ENCODE results near the gene RNU6-8.
A peak's percentile ranks its signal among the peaks of the same experiment; 100 is the strongest.

RNU6-8 gene

DNA sequence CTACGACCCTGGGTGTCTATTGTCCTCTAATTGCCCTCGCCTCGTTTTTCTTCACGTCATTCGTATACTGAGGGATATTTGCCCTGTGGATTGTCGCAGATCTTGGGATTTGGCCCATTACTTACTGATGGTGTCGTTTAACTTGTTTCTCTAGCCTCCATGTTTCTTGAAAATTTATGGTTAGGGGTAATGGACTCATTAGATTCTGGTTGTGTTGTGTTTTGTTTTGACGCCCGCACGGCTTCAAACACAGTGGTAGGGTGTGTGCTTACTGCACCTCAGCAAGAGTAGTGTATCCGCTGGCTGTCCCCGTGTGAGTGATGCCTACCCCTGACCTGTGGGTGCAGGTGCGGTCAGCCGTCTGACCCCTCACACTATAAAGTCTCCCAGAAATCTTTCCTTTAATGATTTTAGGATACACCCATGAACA, 874 bp upstream of the RNU6-8 start:
- no peak for DNase-seq

DNA sequence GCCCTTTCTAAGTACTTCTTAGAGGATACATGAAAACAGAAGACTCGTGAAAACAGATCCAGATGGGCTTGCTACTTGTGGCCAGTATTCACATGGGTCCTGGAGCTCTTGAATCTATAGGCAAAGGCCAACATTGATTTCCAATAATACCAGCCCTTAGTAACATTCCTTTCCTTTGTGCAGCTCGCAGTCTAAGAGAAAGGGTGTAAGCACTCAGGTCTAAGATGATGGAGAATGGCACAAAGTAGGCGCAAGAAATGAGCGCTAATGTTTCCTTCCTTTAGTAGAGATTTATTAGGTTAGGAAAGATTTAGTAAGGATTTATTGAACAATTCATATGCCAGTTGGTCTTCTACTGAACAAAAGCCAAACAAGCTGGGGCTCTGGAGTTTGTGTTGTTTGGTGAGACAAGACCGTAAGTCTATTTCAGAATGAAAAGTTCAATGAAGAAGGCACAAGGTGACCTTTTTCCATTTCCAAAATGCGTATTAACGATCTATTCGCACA, 525 bp downstream of the RNU6-8 start:
- no peak for DNase-seq

DNA sequence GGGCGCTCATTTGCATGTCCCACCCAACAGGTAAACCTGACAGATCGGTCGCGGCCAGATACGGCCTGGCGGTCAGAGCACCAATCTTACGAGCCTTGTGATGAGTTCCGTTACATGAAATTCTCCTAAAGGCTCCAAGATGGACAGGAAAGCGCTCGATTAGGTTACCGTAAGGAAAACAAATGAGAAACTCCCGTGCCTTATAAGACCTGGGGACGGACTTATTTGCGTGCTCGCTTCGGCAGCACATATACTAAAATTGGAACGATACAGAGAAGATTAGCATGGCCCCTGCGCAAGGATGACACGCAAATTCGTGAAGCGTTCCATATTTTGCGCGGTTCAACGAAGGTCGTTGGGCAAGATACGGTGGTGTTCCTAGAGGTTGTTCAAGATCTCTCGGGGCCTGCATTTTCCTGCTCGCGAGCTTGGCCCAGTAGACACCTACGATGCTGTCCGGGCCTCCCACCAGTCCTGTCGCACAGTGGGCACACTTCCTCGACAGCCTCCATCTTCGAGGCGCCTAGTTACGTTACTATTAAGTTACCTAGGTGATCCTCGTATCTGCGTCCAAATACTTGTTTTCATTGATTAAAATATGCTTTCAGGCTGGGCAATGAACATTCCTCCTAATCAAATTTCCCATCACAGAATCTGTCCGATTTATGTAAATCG, 1.1 kb downstream of the RNU6-8 start, which contains the start of gene RNU6-7:
Gene RNU6-7 (plus strand): TSS at position 230 of the 675 bp plus-strand sequence.
- peak; percentile 25 for DNase-seq

DNA sequence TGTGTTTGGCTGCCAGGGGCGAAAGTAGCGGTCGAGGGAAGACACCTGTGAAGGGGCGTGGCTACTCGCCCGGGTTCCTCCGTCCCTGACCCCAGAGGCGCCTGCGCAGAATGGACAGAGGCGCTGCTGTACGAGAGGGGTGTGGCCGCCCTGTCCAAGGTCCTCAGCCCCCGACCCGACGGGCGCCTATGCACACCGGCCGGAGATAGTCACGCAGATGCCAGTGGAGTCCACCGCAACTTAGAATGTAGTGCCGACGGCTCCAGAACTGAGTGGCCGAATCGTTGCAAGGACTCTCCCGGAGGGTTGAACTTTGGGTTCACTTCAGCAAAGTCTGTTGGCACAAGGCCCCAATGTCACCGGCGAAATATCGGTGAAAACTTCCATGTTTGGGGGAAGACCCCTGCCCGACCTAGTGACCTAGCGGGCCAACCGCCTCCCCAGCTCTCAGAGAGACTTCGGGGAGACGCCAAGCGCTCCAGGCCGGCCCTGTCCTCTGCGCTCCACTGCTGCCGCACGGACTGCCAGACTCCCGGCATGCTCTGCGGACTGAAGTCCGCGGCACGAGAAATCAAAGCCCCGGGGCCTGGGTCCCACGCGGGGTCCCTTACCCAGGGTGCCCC, 1.8 kb downstream of the RNU6-8 start:
- DNase-seq: peak; percentile 83

DNA sequence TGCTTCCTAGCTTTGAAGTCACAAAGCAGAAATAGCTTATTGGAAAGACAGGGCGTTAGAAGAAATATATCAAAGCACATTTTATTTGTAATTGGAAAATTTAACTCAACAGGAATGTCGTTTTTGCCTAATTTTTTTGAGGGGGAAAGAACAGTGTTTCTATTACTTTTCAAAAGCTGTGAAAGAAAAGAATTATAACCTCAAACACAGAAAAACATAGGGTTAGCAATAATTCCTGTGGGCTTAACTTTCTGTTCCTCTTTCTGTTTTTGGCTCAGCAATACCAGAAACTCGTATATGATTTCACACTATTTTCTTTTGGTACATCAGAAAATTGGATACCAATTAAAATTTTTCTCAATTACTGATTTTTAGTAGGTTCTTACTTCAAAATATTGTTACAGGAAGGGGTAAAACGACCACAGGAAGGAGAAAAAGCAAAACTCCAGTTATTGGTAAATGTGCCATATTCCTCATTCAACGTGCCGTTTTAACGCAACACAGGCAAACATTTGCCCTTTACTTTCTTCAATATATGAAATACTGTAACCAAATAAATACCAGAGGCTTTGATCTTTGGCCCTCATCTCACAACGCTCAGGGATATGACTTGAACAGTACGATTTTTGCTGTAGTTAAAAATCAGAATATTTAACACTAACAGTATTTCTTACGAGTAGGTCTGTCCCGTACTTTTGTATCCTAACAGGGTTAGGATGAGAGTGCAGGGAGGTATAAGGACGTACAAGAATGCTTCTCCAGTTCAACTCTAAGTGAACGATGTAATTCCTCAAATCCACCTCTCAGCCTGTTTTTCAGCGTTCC, 2.5 kb downstream of the RNU6-8 start:
- no peak for DNase-seq

DNA sequence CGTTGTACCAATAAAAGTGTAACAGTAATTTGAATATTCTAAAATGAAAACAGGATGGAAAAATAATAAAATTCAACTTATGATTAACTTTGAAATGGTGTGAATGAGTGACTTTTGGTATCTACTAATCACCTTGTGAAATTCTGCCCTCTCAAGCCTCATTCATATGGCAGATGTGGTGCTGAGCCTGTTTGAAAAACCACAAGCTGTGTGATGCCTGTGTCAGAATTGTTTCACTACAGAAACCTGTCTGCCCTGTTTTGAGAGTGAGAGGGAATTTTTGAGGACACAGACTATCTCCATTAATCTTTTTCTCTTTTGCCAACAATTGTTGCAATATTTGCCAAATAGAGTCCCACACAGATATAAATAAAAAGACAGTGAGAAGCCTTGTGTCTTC, 5.2 kb downstream of the RNU6-8 start:
- DNase-seq: no peak

DNA sequence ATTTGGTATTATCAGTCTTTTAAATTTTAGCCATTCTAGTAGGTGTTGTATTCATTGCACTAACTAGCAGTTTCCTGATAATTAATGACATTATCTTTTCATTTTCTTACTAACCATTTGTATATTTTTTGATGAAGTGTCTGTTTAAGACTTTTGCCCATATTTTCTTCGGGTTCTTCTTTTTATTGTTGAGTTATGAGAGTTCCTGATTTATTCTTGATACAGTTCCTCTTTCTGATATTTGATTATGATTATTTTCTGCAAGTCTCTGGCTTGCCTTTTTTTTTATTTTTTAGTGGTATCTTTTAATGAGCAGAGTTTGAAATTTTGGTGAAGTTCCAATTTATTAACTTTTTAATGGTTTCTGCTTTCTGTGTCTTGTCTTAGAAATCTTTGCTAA, 7.4 kb downstream of the RNU6-8 start:
- no peak for DNase-seq

DNA sequence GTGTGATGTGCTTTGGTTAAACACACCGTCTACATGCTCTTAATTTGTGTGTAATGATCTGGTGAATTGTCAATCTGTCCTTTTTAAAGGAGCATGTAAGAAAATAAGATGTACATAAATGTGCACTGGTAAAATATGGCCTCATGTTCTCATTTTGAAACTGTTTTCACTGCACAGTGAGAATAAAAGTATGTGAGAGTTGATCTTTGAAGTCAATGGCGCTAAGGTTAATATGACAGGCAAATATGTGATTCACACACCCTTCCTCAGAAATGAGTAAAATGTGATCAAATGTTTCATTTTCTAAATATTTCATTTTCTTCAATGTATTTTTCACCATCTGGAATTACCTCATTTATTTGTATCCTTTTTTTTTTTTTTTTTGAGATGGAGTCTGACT, 9.5 kb downstream of the RNU6-8 start:
- no peak for DNase-seq

DNA sequence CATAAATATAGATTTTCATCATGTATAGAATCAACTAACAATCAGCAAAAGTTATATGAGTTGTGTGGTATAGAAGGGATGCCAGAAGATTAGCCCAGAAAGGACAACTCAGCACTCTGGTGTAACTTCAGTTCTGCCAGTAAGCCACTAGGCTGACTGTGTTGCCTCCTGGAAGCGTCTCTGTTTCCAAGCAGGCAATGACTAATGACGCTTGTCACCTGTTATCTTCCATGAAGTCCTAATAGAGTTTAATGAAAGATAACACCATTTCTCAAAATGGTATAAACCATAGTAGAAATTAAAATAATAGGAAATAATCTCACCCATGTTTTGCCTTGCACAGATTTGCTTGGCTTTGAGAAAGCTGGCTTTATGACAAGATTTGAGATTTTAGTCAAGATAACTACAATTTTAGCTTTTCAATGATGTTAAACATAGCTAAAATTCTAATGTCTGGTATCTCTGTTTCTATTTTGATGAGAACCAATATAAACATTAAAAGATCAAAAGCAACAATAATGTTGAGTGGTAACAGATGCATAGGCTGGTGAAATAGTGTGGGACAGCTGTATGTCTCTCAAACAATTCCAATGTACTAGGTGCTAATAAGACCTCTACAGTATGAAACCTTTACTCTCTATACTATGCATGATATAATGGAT, 10.2 kb downstream of the RNU6-8 start:
- no peak for DNase-seq

DNA sequence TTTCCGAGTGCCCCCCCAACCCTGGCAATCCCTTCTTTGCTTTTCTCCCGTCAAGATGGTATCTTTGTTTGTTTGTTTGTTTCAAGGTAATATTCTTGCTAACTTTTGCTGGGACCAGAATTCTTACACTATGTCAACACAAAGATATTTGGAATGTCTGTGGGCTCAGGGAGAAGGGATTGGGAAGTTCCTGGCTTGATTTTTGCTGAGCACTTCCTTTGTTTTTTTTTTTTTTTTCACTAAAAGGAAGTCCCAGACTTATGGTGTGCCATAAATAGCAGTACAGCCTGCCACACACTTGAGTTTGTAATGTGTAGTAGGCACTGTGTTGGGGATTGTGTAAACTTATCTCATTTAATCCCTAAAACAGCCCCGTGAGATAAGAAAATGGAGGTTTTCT, 12.4 kb downstream of the RNU6-8 start:
- no peak for DNase-seq

DNA sequence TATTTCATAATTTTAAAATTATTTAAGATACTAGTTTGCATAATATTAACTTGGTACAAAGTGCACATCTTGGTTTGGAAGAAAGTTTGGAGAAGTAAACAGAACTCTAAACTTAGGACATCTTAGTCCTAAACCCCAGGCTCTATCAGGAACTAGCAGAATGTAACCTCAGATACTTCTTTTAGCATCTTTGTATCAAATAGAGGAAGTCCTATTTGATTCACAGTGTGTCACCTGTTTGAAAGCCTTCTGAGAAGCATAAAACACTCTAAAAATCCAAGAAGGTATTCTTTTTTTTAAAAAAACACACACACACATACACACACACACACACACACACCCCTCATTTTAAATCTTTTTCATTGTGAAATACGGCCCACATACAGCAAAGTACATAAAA, 13.3 kb downstream of the RNU6-8 start:
- DNase-seq: no peak

DNA sequence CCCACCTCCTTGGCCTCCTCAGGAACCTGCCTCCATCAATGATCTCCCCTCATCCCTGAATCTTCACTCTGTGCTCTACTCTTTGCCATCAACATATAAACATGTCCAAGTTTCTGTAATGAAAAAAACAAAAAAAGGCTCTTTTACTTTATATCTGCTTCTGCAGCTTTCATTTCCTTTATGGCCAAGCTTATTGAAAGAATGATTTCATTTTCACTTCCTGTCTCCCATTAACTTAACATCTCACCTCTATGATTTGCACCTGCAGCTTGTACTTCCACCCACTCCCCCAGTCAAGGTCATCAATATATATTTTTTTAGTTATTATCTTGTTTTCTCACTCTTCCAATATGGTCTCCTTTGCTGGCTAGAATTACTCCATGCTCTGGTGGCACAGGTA, 16.8 kb downstream of the RNU6-8 start:
- no peak for DNase-seq

DNA sequence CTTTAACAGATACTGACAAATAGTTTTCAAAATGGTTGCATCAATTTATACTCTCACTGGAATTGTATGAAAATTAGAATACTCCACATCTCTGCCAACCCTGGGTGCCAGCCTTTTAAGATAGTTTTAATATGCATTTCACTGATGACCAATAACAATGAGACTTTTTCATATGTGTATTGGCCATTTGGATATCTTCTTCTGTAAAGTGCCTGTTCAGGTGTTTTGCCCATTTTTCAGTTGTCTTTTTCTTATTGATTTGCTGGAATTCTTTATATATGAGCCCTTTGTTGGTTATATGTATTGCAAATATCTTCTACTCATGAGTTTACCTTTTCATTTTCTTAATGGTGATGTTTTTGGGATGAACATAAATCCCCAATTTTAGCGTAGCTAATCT, 18.0 kb downstream of the RNU6-8 start:
- DNase-seq: no peak

DNA sequence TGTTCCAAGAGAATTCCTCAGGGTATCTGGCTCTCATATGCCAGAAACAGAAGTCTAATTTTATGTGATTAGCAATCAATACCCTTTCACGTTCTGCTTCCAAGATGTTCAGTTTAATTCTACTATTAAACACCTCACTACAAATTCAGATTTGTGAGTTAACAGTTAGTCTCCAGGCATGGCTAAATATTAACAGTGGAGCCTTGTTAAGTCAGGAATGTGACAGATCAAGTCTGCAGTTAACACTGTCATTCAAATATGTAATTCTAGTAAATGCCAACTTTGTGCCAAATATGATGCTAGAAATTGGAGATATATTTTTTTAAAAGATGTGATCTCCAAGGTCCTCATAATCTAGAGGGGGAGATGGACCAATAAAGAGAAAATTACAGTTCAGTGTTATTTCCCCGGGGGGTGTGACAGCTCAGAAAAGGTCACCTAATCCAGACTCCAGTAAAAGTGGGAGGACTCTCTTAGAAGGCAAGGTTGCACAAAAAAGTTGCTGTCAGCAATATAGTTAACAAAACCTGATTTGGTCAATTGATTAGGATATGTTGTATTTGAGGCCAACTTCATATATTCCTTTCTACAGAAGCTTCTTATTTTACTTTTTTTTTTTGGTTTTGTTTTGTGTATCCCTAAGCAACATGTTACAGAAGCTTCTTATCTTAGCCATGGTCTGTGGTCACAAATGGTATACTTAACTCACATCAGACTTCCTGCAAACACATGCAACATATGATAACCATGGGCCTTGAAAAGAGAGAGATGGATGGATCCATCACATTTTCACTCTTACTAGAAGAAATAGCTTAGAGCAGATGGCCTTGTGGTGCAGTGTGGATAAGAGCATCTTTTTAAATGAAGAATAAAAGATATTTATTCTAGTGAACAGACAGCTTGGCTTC, 19.7 kb downstream of the RNU6-8 start:
- DNase-seq: no peak

DNA sequence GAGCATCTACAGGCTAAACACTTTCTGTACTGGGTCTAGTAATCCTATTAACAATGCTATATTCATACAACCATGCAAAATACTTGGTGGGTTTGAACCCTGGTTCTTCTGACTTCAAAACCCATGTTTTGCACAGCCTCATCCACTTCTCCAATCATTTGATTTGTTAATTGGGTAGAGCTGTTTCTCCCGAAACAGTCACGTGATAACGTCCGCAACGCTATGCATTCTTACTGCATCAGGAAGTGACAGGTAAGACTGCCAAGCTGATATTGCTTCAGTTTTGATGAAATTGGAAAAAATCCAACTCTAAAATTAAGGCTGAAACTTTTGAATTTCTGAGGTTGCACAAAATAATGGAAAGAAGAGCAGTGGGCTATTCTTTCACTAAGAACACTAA, 31.6 kb downstream of the RNU6-8 start:
- DNase-seq: no peak

DNA sequence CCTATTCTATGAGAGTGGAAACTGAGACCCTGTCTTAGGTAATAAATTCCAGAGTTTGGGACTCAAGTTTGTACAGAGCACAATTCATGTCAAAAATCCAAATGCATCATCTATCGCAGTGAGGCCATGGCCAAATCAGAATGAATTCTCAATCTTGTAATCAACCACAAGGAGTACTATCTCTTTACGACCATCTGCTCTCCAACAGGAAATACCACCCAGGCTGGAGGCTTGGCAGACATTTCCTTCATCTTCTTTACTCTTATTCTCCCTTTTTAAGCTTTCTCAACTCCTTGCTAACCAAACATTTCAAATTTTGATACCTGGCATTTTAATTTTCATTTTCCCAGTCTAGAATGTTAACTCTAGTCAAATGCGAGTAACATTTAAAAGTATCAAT, 33.9 kb downstream of the RNU6-8 start:
- DNase-seq: no peak

DNA sequence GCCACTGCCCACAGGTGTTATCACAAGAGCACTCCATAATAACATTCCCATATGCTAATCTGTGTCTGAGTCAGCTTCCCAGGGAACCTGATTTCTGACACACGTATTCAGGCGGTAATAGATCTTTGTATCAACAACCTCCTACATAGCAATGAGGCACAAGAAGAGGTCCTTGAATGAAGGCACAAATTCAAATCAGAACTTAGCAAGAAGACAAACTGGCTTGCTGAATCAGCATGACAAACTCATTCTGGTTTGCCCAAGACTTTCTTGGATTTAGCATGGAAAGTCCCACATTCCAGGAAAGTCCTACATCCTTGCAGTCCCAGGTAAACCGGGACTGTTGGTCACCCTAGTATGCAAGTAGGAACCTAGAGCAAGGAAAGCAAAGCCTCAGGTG, 35.2 kb downstream of the RNU6-8 start:
- DNase-seq: no peak

DNA sequence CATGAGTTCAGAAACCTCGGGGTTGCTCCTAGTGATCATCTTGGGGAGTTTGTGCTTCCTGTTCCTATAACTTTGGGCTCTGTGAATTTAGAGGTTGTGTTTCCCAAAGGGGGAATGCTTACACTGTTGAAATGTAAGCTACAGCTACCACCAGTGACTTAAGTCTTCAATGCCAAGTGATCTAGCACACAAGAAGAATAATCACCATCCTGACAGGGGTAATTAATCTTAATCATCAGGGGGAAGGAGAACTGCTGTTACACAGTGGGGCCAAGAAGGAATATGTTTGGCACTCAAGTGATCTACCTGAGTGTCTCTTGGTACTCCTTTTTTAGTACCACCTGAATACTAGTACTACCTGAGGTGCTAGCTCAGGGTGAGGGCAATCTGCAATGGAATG, 36.1 kb downstream of the RNU6-8 start:
- DNase-seq: no peak

DNA sequence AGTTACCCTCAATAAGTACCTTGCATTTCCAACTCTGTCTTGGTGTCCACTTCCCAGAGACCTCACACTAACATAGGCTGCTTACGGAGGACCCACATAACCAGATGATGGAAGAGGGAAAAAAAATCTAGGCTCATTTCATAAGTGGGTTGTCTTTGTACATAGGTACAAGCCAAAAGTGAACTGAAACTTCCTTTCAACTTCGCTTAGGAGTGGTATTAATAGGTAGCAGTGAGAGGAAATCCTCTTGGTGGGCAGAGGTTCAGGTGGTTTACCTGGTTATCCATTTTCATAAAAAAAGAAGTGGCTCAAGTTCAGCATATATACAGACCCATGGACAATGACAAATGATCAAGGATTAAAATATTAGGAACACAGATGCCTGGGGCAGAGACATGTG, 37.0 kb downstream of the RNU6-8 start:
- DNase-seq: no peak

Data from CD4-positive, alpha-beta T cell treated with Interferon gamma for 1 hour (primary cell).